Panc1 (cell line): ENCODE measurements around the gene PLCD4.

ENCODE experiments used
- CTCF ChIP-seq: fragments of 450-650 bp; IDR thresholded peaks from 2 replicates; pipeline ENCODE4 v1.5.1; 2017; ENCODE audit warnings: mild to moderate bottlenecking
- POLR2AphosphoS5 ChIP-seq: IDR thresholded peaks from 2 replicates; pipeline ENCODE4 v1.6.1; 2012; ENCODE audit warnings: mild to moderate bottlenecking, low read depth, low read length, moderate library complexity

- TF ChIP-seq CTCF (no peak), POLR2AphosphoS5 (no peak)
These were observed 25.6 kb upstream of the PLCD4 start for GRCh38 chr2:218582076-218582475.
